Smooth muscle cell (in vitro differentiated cells): Measurements from ENCODE around the gene RNF123. TPM values are rescaled to one million over a fixed set of nuclear protein-coding genes. Genes with fewer than 3 reads are reported as not detected.

Experiments
- DNase-seq: peaks from one replicate; lab custom pipeline; 2025; ENCODE audit not compliant: unreplicated experiment; lab: John Stamatoyannopoulos, UW
- H2AFZ ChIP-seq: fragments of 200-600 bp; sonication (generic); 2 replicates; pipeline ENCODE4 v1.6.0; 2016; ENCODE audit warnings: antibody characterized with exemption, low read depth, mild to moderate bottlenecking
- H3F3A ChIP-seq: fragments of 200-600 bp; sonication (generic); 2 replicates; pipeline ENCODE4 v1.6.0; 2017; ENCODE audit warnings: antibody characterized with exemption, low read depth
- H3K27ac ChIP-seq: fragments of 200-600 bp; sonication (generic); 2 replicates; pipeline ENCODE4 v1.5.1; 2016; ENCODE audit warnings: low read depth, mild to moderate bottlenecking
- H3K27me3 ChIP-seq: fragments of 200-600 bp; sonication (generic); 2 replicates; pipeline ENCODE4 v1.6.1; 2016; ENCODE audit warnings: low read depth, mild to moderate bottlenecking
- H3K36me3 ChIP-seq: fragments of 200-600 bp; sonication (generic); 2 replicates; pipeline ENCODE4 v1.5.1; 2016; ENCODE audit warnings: low read depth
- H3K4me1 ChIP-seq: fragments of 200-600 bp; sonication (generic); 2 replicates; pipeline ENCODE4 v1.5.1; 2016; ENCODE audit warnings: low read depth
- H3K4me2 ChIP-seq: fragments of 200-600 bp; sonication (generic); 2 replicates; pipeline ENCODE4 v1.6.0; 2016; ENCODE audit warnings: mild to moderate bottlenecking
- H3K4me3 ChIP-seq: fragments of 200-600 bp; sonication (generic); 2 replicates; pipeline ENCODE4 v1.5.1; 2016; ENCODE audit warnings: mild to moderate bottlenecking
- H3K79me2 ChIP-seq: fragments of 200-600 bp; sonication (generic); 2 replicates; pipeline ENCODE4 v1.6.0; 2016; ENCODE audit warnings: low read depth, mild to moderate bottlenecking
- H3K9ac ChIP-seq: fragments of 200-600 bp; sonication (generic); 2 replicates; pipeline ENCODE4 v1.6.0; 2016; ENCODE audit warnings: low read depth
- H3K9me3 ChIP-seq: fragments of 200-600 bp; sonication (generic); replicated peaks from 2 replicates; pipeline ENCODE4 v1.5.1; 2016; ENCODE audit warnings: low read depth
- H4K20me1 ChIP-seq: fragments of 200-600 bp; sonication (generic); 2 replicates; pipeline ENCODE4 v1.6.0; 2016; ENCODE audit warnings: low read depth
- WGBS: methylation state at CpG from one replicate; pipeline ENCODE4 v1.1.7; 2016; ENCODE audit warnings: low lambda C conversion rate; 5-methylcytosine and 5-hydroxymethylcytosine counted together
- polyA plus RNA-seq: library from polyadenylated mRNA; unstranded; fragments of >200 nt; fragmentation: Nextera tagmentation; extraction: Ambion mirVana; gene quantifications from 2 replicates; pipeline ENCODE4 v1.2.1, GENCODE V29; 2016
- total RNA-seq: library from RNA; depleted of rRNA; stranded (reverse); fragments of >200 nt; gene quantifications from 2 replicates; pipeline ENCODE4 v1.2.3, GENCODE V29; 2014
- TF ChIP-seq, protein P1 (sequence below): fragments of 200-600 bp; sonication (generic); IDR thresholded peaks from 2 replicates; pipeline ENCODE4 v1.5.1; 2017; ENCODE audit warnings: borderline replicate concordance, mild to moderate bottlenecking, antibody characterized with exemption; ENCODE audit not compliant: insufficient read depth, poor library complexity, severe bottlenecking

RNF123 gene
- total and polyA plus RNA-seq, 2 experiments from 2014 or later: 15.8 to 23.9 TPM

- 95% methylated on average over 36 of the region's 36 CpGs for WGBS
- TF ChIP-seq, protein P1, sequence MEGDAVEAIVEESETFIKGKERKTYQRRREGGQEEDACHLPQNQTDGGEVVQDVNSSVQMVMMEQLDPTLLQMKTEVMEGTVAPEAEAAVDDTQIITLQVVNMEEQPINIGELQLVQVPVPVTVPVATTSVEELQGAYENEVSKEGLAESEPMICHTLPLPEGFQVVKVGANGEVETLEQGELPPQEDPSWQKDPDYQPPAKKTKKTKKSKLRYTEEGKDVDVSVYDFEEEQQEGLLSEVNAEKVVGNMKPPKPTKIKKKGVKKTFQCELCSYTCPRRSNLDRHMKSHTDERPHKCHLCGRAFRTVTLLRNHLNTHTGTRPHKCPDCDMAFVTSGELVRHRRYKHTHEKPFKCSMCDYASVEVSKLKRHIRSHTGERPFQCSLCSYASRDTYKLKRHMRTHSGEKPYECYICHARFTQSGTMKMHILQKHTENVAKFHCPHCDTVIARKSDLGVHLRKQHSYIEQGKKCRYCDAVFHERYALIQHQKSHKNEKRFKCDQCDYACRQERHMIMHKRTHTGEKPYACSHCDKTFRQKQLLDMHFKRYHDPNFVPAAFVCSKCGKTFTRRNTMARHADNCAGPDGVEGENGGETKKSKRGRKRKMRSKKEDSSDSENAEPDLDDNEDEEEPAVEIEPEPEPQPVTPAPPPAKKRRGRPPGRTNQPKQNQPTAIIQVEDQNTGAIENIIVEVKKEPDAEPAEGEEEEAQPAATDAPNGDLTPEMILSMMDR: no peak
- Histone ChIP-seq H3K4me3 (no peak overlapping the region), H3K9ac (no peak overlapping the region), H3K4me2 (no peak overlapping the region), H3K27me3 (no peaks in the 10 kb centered on the region), H3K27ac (no peak overlapping the region), H3K36me3 (no peaks in the 10 kb centered on the region), H2AFZ (no peak overlapping the region), H3K9me3 (no peaks in the 10 kb centered on the region), H4K20me1 (no peaks in the 10 kb centered on the region), H3F3A (no peaks in the 10 kb centered on the region), H3K4me1 (no peaks in the 10 kb centered on the region), H3K79me2 (no peaks in the 10 kb centered on the region)
- DNase-seq: no peak
Measured at GRCh38 chr3:49652218-49652902, 37.0 kb upstream of the RNF123 start.

- Histone ChIP-seq H3F3A (no peaks in the 10 kb centered on the region), H4K20me1 (no peaks in the 10 kb centered on the region), H3K4me2 (no peak overlapping the region), H3K36me3 (no peaks in the 10 kb centered on the region), H2AFZ (no peak overlapping the region), H3K9ac (no peak overlapping the region), H3K9me3 (no peaks in the 10 kb centered on the region), H3K27me3 (no peaks in the 10 kb centered on the region), H3K4me3 (no peak overlapping the region), H3K4me1 (no peaks in the 10 kb centered on the region), H3K79me2 (no peaks in the 10 kb centered on the region), H3K27ac (no peak overlapping the region)
- TF ChIP-seq, protein P1: no peak
- no peak for DNase-seq
- 93% methylated on average over 21 of the region's 21 CpGs for WGBS
Measured at GRCh38 chr3:49652903-49653415, 36.4 kb upstream of the RNF123 start.

- Histone ChIP-seq H3K4me3 (no peak overlapping the region), H3K36me3 (no peaks in the 10 kb centered on the region), H3K4me1 (no peaks in the 10 kb centered on the region), H3K79me2 (no peaks in the 10 kb centered on the region), H3F3A (no peaks in the 10 kb centered on the region), H2AFZ (no peak overlapping the region), H4K20me1 (no peaks in the 10 kb centered on the region), H3K9me3 (no peaks in the 10 kb centered on the region), H3K27me3 (no peaks in the 10 kb centered on the region), H3K4me2 (no peak overlapping the region), H3K9ac (no peak overlapping the region), H3K27ac (no peak overlapping the region)
- no peak for DNase-seq
- TF ChIP-seq, protein P1: no peak
- WGBS: 87% methylated on average over 8 of the region's 8 CpGs
Measured at GRCh38 chr3:49653621-49654020, 35.7 kb upstream of the RNF123 start.
